HepG2 (cell line): ENCODE results near the gene NAXD.

Source experiments
- ETV5 ChIP-seq: IDR thresholded peaks from 2 replicates; pipeline ENCODE4 v1.6.1; 2018; ENCODE audit warnings: missing biosample characterization, missing genetic modification reagents, inconsistent platforms, borderline replicate concordance
- EZH2 ChIP-seq: conservative IDR thresholded peaks from 2 replicates; pipeline ENCODE4 v1.6.1; 2012; ENCODE audit warnings: mild to moderate bottlenecking, low read depth, low read length, moderate library complexity
- RAD21 ChIP-seq: fragments of 450-650 bp; formaldehyde crosslinking; IDR thresholded peaks from 2 replicates; pipeline ENCODE4 v1.5.0; 2020; ENCODE audit warnings: mild to moderate bottlenecking
- ZNF678 ChIP-seq: sonication (generic); formaldehyde crosslinking; IDR thresholded peaks from 2 replicates; pipeline ENCODE4 v1.4.0; 2020; ENCODE audit warnings: mild to moderate bottlenecking, missing genetic modification reagents
- ZSCAN30 ChIP-seq: sonication (generic); formaldehyde crosslinking; IDR thresholded peaks from 2 replicates; pipeline ENCODE4 v1.5.0; 2020; ENCODE audit warnings: mild to moderate bottlenecking, missing genetic modification reagents
- ZZZ3 ChIP-seq: sonication (generic); formaldehyde crosslinking; IDR thresholded peaks from 2 replicates; pipeline ENCODE4 v1.4.0; 2020; ENCODE audit warnings: missing genetic modification reagents, mild to moderate bottlenecking, borderline replicate concordance
- TF ChIP-seq, protein P1 (sequence below): sonication (generic); formaldehyde crosslinking; IDR thresholded peaks from 2 replicates; pipeline ENCODE4 v1.5.0; 2020; ENCODE audit warnings: mild to moderate bottlenecking, missing genetic modification reagents, moderate library complexity

DNA sequence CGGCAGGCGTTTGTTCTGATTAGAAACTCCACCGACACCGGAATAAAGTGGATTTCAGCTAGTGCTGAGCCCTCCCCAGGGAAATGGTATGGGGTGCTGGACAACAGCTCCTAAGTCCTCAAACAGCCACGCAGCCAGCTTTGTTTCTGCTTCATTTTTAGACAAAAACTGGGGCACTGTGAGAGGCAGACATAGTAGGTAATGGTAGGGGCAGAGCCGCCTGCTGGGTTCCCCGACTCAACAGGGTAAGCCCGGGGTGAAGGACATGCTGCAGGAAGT, 50.8 kb downstream of the NAXD start:
- TF ChIP-seq EZH2: no peak
- no peak for TF ChIP-seq ZSCAN30 (CRISPR knock-in tag)
- no peak for TF ChIP-seq RAD21 (CRISPR knock-in tag)
- TF ChIP-seq ZZZ3 (CRISPR knock-in tag): no peak
- TF ChIP-seq, protein P1, sequence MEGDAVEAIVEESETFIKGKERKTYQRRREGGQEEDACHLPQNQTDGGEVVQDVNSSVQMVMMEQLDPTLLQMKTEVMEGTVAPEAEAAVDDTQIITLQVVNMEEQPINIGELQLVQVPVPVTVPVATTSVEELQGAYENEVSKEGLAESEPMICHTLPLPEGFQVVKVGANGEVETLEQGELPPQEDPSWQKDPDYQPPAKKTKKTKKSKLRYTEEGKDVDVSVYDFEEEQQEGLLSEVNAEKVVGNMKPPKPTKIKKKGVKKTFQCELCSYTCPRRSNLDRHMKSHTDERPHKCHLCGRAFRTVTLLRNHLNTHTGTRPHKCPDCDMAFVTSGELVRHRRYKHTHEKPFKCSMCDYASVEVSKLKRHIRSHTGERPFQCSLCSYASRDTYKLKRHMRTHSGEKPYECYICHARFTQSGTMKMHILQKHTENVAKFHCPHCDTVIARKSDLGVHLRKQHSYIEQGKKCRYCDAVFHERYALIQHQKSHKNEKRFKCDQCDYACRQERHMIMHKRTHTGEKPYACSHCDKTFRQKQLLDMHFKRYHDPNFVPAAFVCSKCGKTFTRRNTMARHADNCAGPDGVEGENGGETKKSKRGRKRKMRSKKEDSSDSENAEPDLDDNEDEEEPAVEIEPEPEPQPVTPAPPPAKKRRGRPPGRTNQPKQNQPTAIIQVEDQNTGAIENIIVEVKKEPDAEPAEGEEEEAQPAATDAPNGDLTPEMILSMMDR: no peak
- TF ChIP-seq ETV5 (CRISPR knock-in tag): no peak
- no peak for TF ChIP-seq ZNF678 (CRISPR knock-in tag)
